BE2C (cell line): ENCODE measurements around the gene TXLNA.

Experiments
- DNase-seq: peaks from one replicate; pipeline ENCODE4 v3.0.0-alpha.2; 2020
- H3K27me3 ChIP-seq: fragments of 250-450 bp; sonication (Bioruptor Pico); 2 replicates; pipeline ENCODE4 v1.5.1; 2020; ENCODE audit warnings: mild to moderate bottlenecking
- H3K36me3 ChIP-seq: fragments of 250-450 bp; sonication (Bioruptor Pico); 2 replicates; pipeline ENCODE4 v1.5.1; 2020; ENCODE audit warnings: mild to moderate bottlenecking
- H3K4me1 ChIP-seq: fragments of 250-450 bp; sonication (Bioruptor Pico); 2 replicates; pipeline ENCODE4 v1.5.1; 2020
- H3K4me3 ChIP-seq: 2 replicates; pipeline ENCODE4 v1.5.1; 2011; ENCODE audit warnings: low read depth, low read length
- H3K9me3 ChIP-seq: fragments of 250-450 bp; sonication (Bioruptor Pico); 2 replicates; pipeline ENCODE4 v1.5.1; 2020
- CTCF ChIP-seq: IDR thresholded peaks from 2 replicates; pipeline ENCODE4 v1.5.1; 2012; ENCODE audit warnings: mild to moderate bottlenecking, low read depth, low read length

Gene TXLNA

GRCh38 chr1:32181563-32181962 lies 2.1 kb downstream of the TXLNA start:
- no peaks in the 10 kb centered on the region for H3K27me3 ChIP-seq
- no peak for TF ChIP-seq CTCF
- no peaks in the 10 kb centered on the region for H3K4me1 ChIP-seq
- DNase-seq: no peak
- no peaks in the 10 kb centered on the region for H3K9me3 ChIP-seq
- H3K4me3 ChIP-seq: no peak overlapping the region
- peaks cover 25% of the 10 kb centered on the region for H3K36me3 ChIP-seq

- H3K4me1 ChIP-seq: no peaks in the 10 kb centered on the region
- DNase-seq: no peak
- TF ChIP-seq CTCF: no peak
- peaks cover 28% of the 10 kb centered on the region for H3K36me3 ChIP-seq
- H3K9me3 ChIP-seq: no peaks in the 10 kb centered on the region
- no peak overlapping the region for H3K4me3 ChIP-seq
- no peaks in the 10 kb centered on the region for H3K27me3 ChIP-seq
Observed at GRCh38 chr1:32182060-32182459, 2.6 kb downstream of the TXLNA start.

- no peak for DNase-seq
- no peak for TF ChIP-seq CTCF
- Histone ChIP-seq H3K27me3 (no peaks in the 10 kb centered on the region), H3K4me1 (no peaks in the 10 kb centered on the region), H3K4me3 (no peak overlapping the region), H3K9me3 (no peaks in the 10 kb centered on the region), H3K36me3 (peaks cover 41% of the 10 kb centered on the region)
Observed at GRCh38 chr1:32184650-32185049, 5.2 kb downstream of the TXLNA start.

GRCh38 chr1:32186077-32186476 lies 6.6 kb downstream of the TXLNA start:
- Histone ChIP-seq H3K4me3 (no peak overlapping the region), H3K9me3 (no peaks in the 10 kb centered on the region), H3K27me3 (no peaks in the 10 kb centered on the region), H3K4me1 (no peaks in the 10 kb centered on the region), H3K36me3 (peaks cover 50% of the 10 kb centered on the region)
- no peak for DNase-seq
- no peak for TF ChIP-seq CTCF

- Histone ChIP-seq H3K4me3 (no peak overlapping the region), H3K4me1 (no peaks in the 10 kb centered on the region), H3K36me3 (peaks cover 50% of the 10 kb centered on the region), H3K9me3 (no peaks in the 10 kb centered on the region), H3K27me3 (no peaks in the 10 kb centered on the region)
- no peak for TF ChIP-seq CTCF
- no peak for DNase-seq
Observed at GRCh38 chr1:32186491-32186890, 7.0 kb downstream of the TXLNA start.

GRCh38 chr1:32187850-32188249 lies 8.4 kb downstream of the TXLNA start:
- Histone ChIP-seq H3K36me3 (peaks cover 61% of the 10 kb centered on the region), H3K4me1 (no peaks in the 10 kb centered on the region), H3K9me3 (no peaks in the 10 kb centered on the region), H3K4me3 (no peak overlapping the region), H3K27me3 (no peaks in the 10 kb centered on the region)
- DNase-seq: no peak
- no peak for TF ChIP-seq CTCF
